GM21515 (cell line): ENCODE data around the gene UNC5CL.
A peak's percentile ranks its signal among the peaks of the same experiment; 100 is the strongest.
"Not testable (repeated sequence)": the region's sequence is repeated elsewhere in the genome, so short reads cannot be mapped to it uniquely, and the experiment has no call there.

Source experiments
- ATAC-seq: cut with Tn5 transposase; IDR thresholded peaks from one replicate; pipeline ENCODE4 v1.9.1; 2021; ENCODE audit not compliant: unreplicated experiment

Gene UNC5CL

GRCh38 chr6:41040940-41041536 lies 2.0 kb upstream of the UNC5CL start:
- ATAC-seq, result no peak

GRCh38 chr6:41040101-41040939 lies 1.3 kb upstream of the UNC5CL start:
- ATAC-seq, result no peak

GRCh38 chr6:41038205-41038604 lies 816 bp downstream of the UNC5CL start:
- ATAC-seq, result no peak

GRCh38 chr6:41037107-41037900 lies 1.7 kb downstream of the UNC5CL start:
- ATAC-seq, result no peak

- ATAC-seq, result no peak
These were observed 2.4 kb downstream of the UNC5CL start for GRCh38 chr6:41036601-41037000.

- no peak for ATAC-seq
These were observed 2.8 kb downstream of the UNC5CL start for GRCh38 chr6:41036186-41036585.

GRCh38 chr6:41033776-41034175 lies 5.2 kb downstream of the UNC5CL start:
- no peak for ATAC-seq

- ATAC-seq, result no peak
These were observed 6.2 kb downstream of the UNC5CL start for GRCh38 chr6:41032830-41033229.

GRCh38 chr6:41028561-41029412 lies 10.2 kb downstream of the UNC5CL start:
- ATAC-seq, result peak; percentile 34

GRCh38 chr6:41027799-41028560 lies 11.0 kb downstream of the UNC5CL start:
- peak; percentile 90 for ATAC-seq

GRCh38 chr6:41027241-41027640 lies 11.8 kb downstream of the UNC5CL start:
- no peak for ATAC-seq

GRCh38 chr6:41025966-41026530 lies 13.0 kb downstream of the UNC5CL start:
- ATAC-seq, result no peak

- no peak for ATAC-seq
These were observed 15.9 kb downstream of the UNC5CL start for GRCh38 chr6:41023114-41023513.

GRCh38 chr6:41022294-41022693 lies 16.7 kb downstream of the UNC5CL start:
- ATAC-seq, result no peak

GRCh38 chr6:41021832-41022231 lies 17.2 kb downstream of the UNC5CL start:
- no peak for ATAC-seq

GRCh38 chr6:41017663-41018062 lies 21.4 kb downstream of the UNC5CL start:
- no peak for ATAC-seq

- ATAC-seq, result not testable (repeated sequence)
These were observed 23.2 kb downstream of the UNC5CL start for GRCh38 chr6:41015860-41016259.

GRCh38 chr6:41014780-41015179 lies 24.2 kb downstream of the UNC5CL start:
- no peak for ATAC-seq

- no peak for ATAC-seq
These were observed 25.4 kb downstream of the UNC5CL start for GRCh38 chr6:41013466-41014153.
